ENCODE results near the gene CABLES1.
"Not testable (repeated sequence)": the region's sequence is repeated elsewhere in the genome, so short reads cannot be mapped to it uniquely, and the experiment has no call there.

CABLES1 gene

GRCh38 chr18:23134780-23135549, at the start of gene CABLES1:
Gene CABLES1 (plus strand): TSS chr18:23135485. CDS start chr18:23135763, 278 bp downstream.
- peak in 42 of 51 donors; percentile 17 to 79 (median 56) for DNase-seq

GRCh38 chr18:23087352-23087751, 47.9 kb upstream of the CABLES1 start:
- no peak for DNase-seq

- no peak for DNase-seq
These were observed 47.0 kb upstream of the CABLES1 start for GRCh38 chr18:23088310-23088709.

- DNase-seq = not testable (repeated sequence)
These were observed 44.0 kb upstream of the CABLES1 start for GRCh38 chr18:23091017-23091993.

- DNase-seq = no peak
These were observed 43.2 kb upstream of the CABLES1 start for GRCh38 chr18:23092121-23092520.

GRCh38 chr18:23093130-23093529, 42.2 kb upstream of the CABLES1 start:
- DNase-seq = not testable (repeated sequence)

- DNase-seq = no peak
These were observed 41.5 kb upstream of the CABLES1 start for GRCh38 chr18:23093772-23094171.

- no peak for DNase-seq
These were observed 40.7 kb upstream of the CABLES1 start for GRCh38 chr18:23094411-23095190.

- DNase-seq = no peak
These were observed 39.8 kb upstream of the CABLES1 start for GRCh38 chr18:23095463-23095862.

GRCh38 chr18:23097016-23097415, 38.3 kb upstream of the CABLES1 start:
- not testable (repeated sequence) for DNase-seq

GRCh38 chr18:23099621-23100020, 35.7 kb upstream of the CABLES1 start:
- no peak for DNase-seq

- DNase-seq = no peak
These were observed 33.3 kb upstream of the CABLES1 start for GRCh38 chr18:23101861-23102432.

- DNase-seq = no peak
These were observed 32.6 kb upstream of the CABLES1 start for GRCh38 chr18:23102493-23103261.

- no peak for DNase-seq
These were observed 31.8 kb upstream of the CABLES1 start for GRCh38 chr18:23103449-23103848.

GRCh38 chr18:23105030-23105429, 30.3 kb upstream of the CABLES1 start:
- no peak for DNase-seq

- peak in 1 of 51 donors; percentile 9 for DNase-seq
These were observed 29.6 kb upstream of the CABLES1 start for GRCh38 chr18:23105581-23106219.

- no peak for DNase-seq
These were observed 28.7 kb upstream of the CABLES1 start for GRCh38 chr18:23106575-23106974.

- DNase-seq = no peak
These were observed 27.6 kb upstream of the CABLES1 start for GRCh38 chr18:23107718-23108117.

- DNase-seq = no peak
These were observed 26.8 kb upstream of the CABLES1 start for GRCh38 chr18:23108496-23108895.

GRCh38 chr18:23109163-23109562, 26.1 kb upstream of the CABLES1 start:
- DNase-seq = not testable (repeated sequence)
